ENCODE results near the gene IFT74.
A peak's percentile ranks its signal among the peaks of the same experiment; 100 is the strongest.

The IFT74 gene

GRCh38 chr9:26955921-26956859, at the start of gene IFT74:
TSS of gene IFT74 (plus strand) at chr9:26956412. CDS start at chr9:26961968, 5,556 bp downstream.
- peak; percentile 98 for DNase-seq

- DNase-seq: no peak
Measured at GRCh38 chr9:26913138-26913668, 43.0 kb upstream of the IFT74 start.

GRCh38 chr9:26919698-26920097, 36.5 kb upstream of the IFT74 start:
- no peak for DNase-seq

GRCh38 chr9:26925609-26926008, 30.6 kb upstream of the IFT74 start:
- DNase-seq: no peak

GRCh38 chr9:26928902-26929495, 27.2 kb upstream of the IFT74 start:
- DNase-seq: no peak

- peak; percentile 44 for DNase-seq
Measured at GRCh38 chr9:26935847-26936246, 20.4 kb upstream of the IFT74 start.

GRCh38 chr9:26937816-26938371, 18.3 kb upstream of the IFT74 start:
- peak; percentile 41 for DNase-seq

GRCh38 chr9:26939955-26940711, 16.1 kb upstream of the IFT74 start:
- no peak for DNase-seq

GRCh38 chr9:26940779-26941178, 15.4 kb upstream of the IFT74 start:
- DNase-seq: no peak

GRCh38 chr9:26945591-26945990, 10.6 kb upstream of the IFT74 start:
- no peak for DNase-seq

DNA sequence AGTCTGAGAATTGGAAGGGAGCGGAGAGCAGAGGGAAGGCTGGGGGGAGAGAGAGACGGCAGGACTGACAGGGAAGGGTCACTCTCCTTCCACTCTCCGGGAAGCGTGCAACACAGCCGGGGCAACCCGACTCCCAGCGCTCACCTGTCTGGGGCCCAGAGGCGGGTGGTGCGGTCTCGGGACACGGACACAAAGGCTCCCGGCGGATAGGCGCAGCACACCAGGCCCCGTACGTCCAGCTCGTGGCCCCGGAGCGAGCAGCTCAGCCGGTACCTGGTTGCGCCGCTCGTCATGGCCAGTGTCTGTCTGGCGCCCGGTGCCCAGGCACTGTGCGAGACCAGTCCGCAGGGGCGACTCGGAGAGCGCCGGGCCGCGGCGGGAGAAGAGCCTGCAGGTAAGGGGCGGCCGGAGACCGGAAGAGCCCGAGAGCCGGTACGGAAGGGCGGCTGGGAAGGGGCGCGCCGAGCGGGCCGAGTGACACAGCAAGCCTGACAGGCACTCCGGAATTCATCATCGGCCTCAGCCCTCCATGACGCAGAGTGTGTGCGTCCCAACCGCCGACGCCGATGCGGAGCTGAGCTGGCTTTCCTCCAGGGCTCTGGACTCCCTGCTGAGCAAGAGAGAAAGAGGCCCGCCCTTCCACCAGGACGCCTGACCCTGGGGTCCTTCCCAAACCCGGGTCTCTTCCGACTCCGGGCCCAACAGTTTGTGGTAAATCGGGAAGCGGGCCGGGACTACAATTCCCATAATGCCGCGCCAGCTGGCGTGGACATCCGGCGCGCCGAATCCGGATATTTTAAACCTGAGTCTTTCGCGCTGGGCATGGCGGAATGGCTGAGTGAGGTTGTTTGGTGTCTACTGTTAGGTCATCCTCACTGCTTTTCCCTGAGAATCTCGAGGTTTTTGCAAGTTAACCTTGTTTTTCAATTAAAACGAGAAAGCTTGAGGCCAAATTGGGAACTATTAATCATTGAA, 9.2 kb upstream of the IFT74 start, which contains the start of gene PLAA:
Gene PLAA (minus strand): TSS at position 490 of the 975 bp plus-strand sequence. CDS start 197 bp downstream, at position 293.
- DNase-seq: peak; percentile 97

GRCh38 chr9:26947736-26948135, 8.5 kb upstream of the IFT74 start:
- peak; percentile 61 for DNase-seq

- DNase-seq: peak; percentile 17
Measured at GRCh38 chr9:26949637-26950069, 6.6 kb upstream of the IFT74 start.

GRCh38 chr9:26950521-26950920, 5.7 kb upstream of the IFT74 start:
- DNase-seq: no peak

DNA sequence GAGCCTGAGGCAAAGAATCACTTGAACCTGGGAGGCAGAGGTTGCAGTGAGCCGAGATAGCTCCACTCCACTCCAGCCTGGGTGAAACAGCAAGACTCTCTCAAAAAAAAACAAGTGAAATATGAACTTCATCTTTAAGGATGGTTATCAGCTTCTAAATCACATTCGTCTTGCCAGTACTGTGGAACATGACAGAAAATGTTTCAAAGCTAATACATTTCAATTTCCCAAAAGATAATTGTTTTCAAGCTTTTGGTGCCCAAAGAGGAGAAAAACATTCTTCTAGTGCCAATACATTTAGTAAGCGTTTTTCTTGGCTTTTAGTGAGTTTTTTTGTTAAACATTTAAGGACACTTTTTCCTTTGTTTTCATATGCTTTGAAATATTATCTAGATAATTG, 4.4 kb upstream of the IFT74 start:
- DNase-seq: no peak

- DNase-seq: peak; percentile 94
Measured at GRCh38 chr9:26954050-26954508, 2.1 kb upstream of the IFT74 start.

DNA sequence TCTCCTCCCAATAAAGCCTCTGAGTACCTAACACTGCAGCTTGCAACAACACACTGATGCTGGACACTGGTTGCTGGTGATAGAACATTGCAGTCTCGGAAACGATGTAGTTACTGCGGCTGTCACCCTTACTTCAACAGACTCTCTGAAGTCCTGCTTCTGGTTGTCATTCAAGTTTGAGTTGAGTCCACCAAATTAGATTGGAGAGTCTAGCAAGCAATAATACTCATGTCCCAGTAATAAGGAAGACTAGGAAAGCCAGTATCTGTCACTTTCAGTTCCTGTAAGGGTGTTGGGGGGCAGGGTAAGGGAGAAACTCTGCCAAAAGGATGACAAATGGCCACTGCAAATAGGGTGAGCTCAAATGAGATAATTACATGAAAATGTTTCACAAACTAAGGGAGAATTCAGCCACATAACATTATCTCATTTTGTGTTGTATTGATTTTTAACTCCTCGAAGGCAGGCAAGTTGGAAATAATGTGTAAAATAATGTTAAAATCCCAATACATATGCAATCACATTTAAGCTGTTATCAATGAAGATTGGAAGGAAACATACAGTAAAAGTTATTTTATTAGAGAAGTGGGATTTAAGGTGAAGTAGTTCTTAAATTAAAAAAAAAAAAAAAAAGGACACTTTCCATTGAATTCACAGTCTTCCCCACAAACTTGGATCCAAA, 849 bp upstream of the IFT74 start:
- peak; percentile 90 for DNase-seq

- no peak for DNase-seq
Measured at GRCh38 chr9:26956860-26957233, 635 bp downstream of the IFT74 start.

DNA sequence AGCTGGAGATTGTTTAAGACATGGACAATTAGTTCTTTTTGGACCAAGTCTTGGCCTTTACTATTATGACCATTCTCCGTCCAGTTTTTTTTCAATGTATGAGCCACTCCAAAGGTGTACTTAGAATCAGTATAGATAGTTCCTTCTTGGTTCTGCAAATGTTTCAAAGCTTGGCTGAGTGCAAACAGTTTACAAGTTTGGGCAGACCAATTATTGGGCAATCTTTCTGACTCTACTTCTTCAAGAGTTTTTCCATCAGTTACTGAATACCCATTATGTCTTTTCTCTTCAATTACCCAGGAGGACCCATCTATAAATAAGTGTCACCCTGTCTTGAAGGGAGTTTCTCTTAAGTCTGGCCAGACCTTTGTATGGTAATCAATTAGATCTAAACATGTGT, 15.5 kb downstream of the IFT74 start:
- no peak for DNase-seq

- no peak for DNase-seq
Measured at GRCh38 chr9:26973989-26974388, 17.8 kb downstream of the IFT74 start.

- DNase-seq: no peak
Measured at GRCh38 chr9:26974927-26975326, 18.7 kb downstream of the IFT74 start.

Data from OCI-M1 (cell line).